GM10248 (cell line): Measurements from ENCODE around the gene RRM1.

Source experiments
- CTCF ChIA-PET: fragments of 300-600 bp; sonication (Branson Sonifier 250); formaldehyde crosslinking; extraction: SDS; loops from one replicate; lab custom pipeline; 2021; ENCODE audit warnings: antibody characterized with exemption; lab: Yijun Ruan, JAX
- POLR2A ChIA-PET: fragments of 350-650 bp; sonication (Branson Sonifier 250); formaldehyde crosslinking; extraction: SDS; loops from one replicate; lab custom pipeline; 2020; ENCODE audit warnings: antibody characterized with exemption; lab: Yijun Ruan, JAX
- DNase-seq: peaks from one replicate; pipeline ENCODE4 v3.0.0; 2012; ENCODE audit errors: extremely low spot score
- CTCF ChIP-seq: IDR thresholded peaks from 2 replicates; pipeline ENCODE4 v1.5.1; 2012; ENCODE audit warnings: mild to moderate bottlenecking, low read depth; ENCODE audit errors: extremely low read depth, missing control alignments, control extremely low read depth

The RRM1 gene

GRCh38 chr11:4186464-4187054, 92.0 kb downstream of the RRM1 start:
- ChIA-PET CTCF (interaction anchor here (0.8 to 7.3 kb wide), 38 partner anchors 9 to 1704 kb away, joined by 3 to 169 read pairs (median 6); partner anchors contain the start of genes OR51D1 and OR52M1), POLR2A (no interaction called here)
- DNase-seq, result no peak
- no peak for TF ChIP-seq CTCF

GRCh38 chr11:4187055-4187988, 92.7 kb downstream of the RRM1 start:
- CTCF ChIA-PET, result interaction anchor here (0.6 to 7.3 kb wide), 56 partner anchors 9 to 1704 kb away, joined by 3 to 169 read pairs (median 4); partner anchors contain the start of genes OR51D1, OR52K1 and OR52M1
- peak; percentile 91 for DNase-seq
- POLR2A ChIA-PET, result no interaction called here
- TF ChIP-seq CTCF, result peak; percentile 94
